PC-3 (cell line): ENCODE data around the gene C22orf15.

Experiments
- CTCF ChIP-seq: fragments of 300-600 bp; sonication (generic); conservative IDR thresholded peaks from 2 replicates; pipeline ENCODE4 v1.5.1; 2017; ENCODE audit warnings: antibody characterized with exemption, low read depth, mild to moderate bottlenecking, low read length
- EZH2 ChIP-seq: fragments of 300-600 bp; sonication (generic); IDR thresholded peaks from one replicate; pipeline ENCODE4 v1.6.1; 2017; ENCODE audit warnings: antibody characterized with exemption, mild to moderate bottlenecking, low read length; ENCODE audit not compliant: unreplicated experiment
- EZH2phosphoT487 ChIP-seq: fragments of 300-600 bp; sonication (generic); IDR thresholded peaks from 2 replicates; pipeline ENCODE4 v1.6.1; 2018; ENCODE audit warnings: mild to moderate bottlenecking, antibody characterized with exemption, low read length, borderline replicate concordance

- TF ChIP-seq EZH2, result no peak
- no peak for TF ChIP-seq CTCF
- no peak for TF ChIP-seq EZH2phosphoT487
Measured at GRCh38 chr22:23786752-23787599, 24.2 kb downstream of the C22orf15 start, which contains the start of gene SMARCB1.
